Measurements from ENCODE around the gene MPDZ. TPM values are rescaled to one million over a fixed set of nuclear protein-coding genes. Genes with fewer than 3 reads are reported as not detected.

The MPDZ gene
- total RNA-seq, 5 donors from 2014 or later (not counting 1 experiment from before 2014, with no cell fraction given), result 0.26 to 0.92 (median 0.35) TPM; not detected in 2

GRCh38 chr9:13140843-13141592 lies 138.5 kb downstream of the MPDZ start:
- H3K4me1 ChIP-seq (ENCODE audit: control insufficient read depth in 1 of 2, extremely low read depth in 1 of 2, insufficient read depth in 2 of 2, low read length in 2 of 2), result no peaks in the 10 kb centered on the region
- H3K4me3 ChIP-seq (ENCODE audit: control insufficient read depth in 1 of 2, extremely low read depth in 1 of 2, low read length in 1 of 2), result no peak overlapping the region
- Mint-ChIP-seq H3K4me1 (no peaks in the 10 kb centered on the region), H3K4me3 (no peak overlapping the region), H3K27ac (no peak overlapping the region), H3K27me3 (no peaks in the 10 kb centered on the region), H3K36me3 (no peaks in the 10 kb centered on the region), H3K9me3 (peaks cover 2 to 8% (median 6%) of the 10 kb centered on the region in 3 donors)
- H3K27me3 ChIP-seq (replicated peaks in 1 of 2; ENCODE audit: control insufficient read depth in 2 of 2, extremely low read depth in 1 of 2, insufficient read depth in 2 of 2, low read length in 1 of 2), result no peaks in the 10 kb centered on the region
- no peak for ATAC-seq (replicated peaks in 1 of 4)
- no peak for DNase-seq
- WGBS (ENCODE audit: insufficient coverage), result 94% methylated on average over 2 of the region's 5 CpGs
- CTCF ChIA-PET, result no interaction called here
- H3K9me3 ChIP-seq, result no peaks in the 10 kb centered on the region
- no peaks in the 10 kb centered on the region for H3K36me3 ChIP-seq (ENCODE audit: control insufficient read depth in 2 of 2, extremely low read depth in 1 of 2, insufficient read depth in 1 of 2, low read length in 1 of 2)
- POLR2A ChIA-PET, result no interaction called here
- no peak overlapping the region for H3K27ac ChIP-seq (ENCODE audit: low read length)

DNA sequence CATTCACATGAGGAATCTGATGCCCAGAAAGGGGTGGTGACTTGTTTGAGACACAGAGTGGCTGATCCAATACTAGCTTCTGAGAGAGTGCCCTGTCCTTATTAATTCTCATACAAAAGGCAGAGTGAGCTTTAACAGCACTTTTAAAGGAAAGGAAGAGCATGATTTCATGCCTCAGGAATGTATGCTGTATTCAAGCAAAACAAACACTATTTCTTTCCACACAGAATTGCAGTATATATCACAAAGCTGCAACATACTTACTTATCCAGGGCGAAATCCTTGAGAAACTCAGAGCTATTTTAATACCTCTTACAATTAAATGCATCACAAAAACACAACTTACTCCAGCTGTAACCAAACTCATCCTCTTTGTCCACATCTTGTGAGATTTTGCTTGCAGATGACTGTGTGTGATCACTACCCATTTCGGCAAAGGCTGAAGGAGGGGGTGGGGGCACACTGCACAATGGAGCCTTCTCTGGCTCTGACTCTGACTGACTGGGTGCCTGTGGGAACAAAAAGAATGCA lies 139.8 kb downstream of the MPDZ start:
- Histone ChIP-seq H3K36me3 (ENCODE audit: control insufficient read depth in 2 of 2, extremely low read depth in 1 of 2, insufficient read depth in 1 of 2, low read length in 1 of 2) (no peaks in the 10 kb centered on the region), H3K27ac (ENCODE audit: low read length) (no peak overlapping the region), H3K27me3 (replicated peaks in 1 of 2; ENCODE audit: control insufficient read depth in 2 of 2, extremely low read depth in 1 of 2, insufficient read depth in 2 of 2, low read length in 1 of 2) (no peaks in the 10 kb centered on the region), H3K4me3 (ENCODE audit: control insufficient read depth in 1 of 2, extremely low read depth in 1 of 2, low read length in 1 of 2) (no peak overlapping the region), H3K9me3 (no peaks in the 10 kb centered on the region), H3K4me1 (ENCODE audit: control insufficient read depth in 1 of 2, extremely low read depth in 1 of 2, insufficient read depth in 2 of 2, low read length in 2 of 2) (no peaks in the 10 kb centered on the region)
- ChIA-PET CTCF (no interaction called here), POLR2A (no interaction called here)
- H3K9me3 Mint-ChIP-seq, result peaks cover 2 to 16% (median 16%) of the 10 kb centered on the region in 3 donors
- no peak overlapping the region for H3K27ac Mint-ChIP-seq
- ATAC-seq (replicated peaks in 1 of 4), result no peak
- no peaks in the 10 kb centered on the region for H3K36me3 Mint-ChIP-seq
- no peaks in the 10 kb centered on the region for H3K27me3 Mint-ChIP-seq
- no peaks in the 10 kb centered on the region for H3K4me1 Mint-ChIP-seq
- 67% methylated on average over 2 of the region's 2 CpGs for WGBS (ENCODE audit: insufficient coverage)
- no peak for DNase-seq
- H3K4me3 Mint-ChIP-seq, result no peak overlapping the region

DNA sequence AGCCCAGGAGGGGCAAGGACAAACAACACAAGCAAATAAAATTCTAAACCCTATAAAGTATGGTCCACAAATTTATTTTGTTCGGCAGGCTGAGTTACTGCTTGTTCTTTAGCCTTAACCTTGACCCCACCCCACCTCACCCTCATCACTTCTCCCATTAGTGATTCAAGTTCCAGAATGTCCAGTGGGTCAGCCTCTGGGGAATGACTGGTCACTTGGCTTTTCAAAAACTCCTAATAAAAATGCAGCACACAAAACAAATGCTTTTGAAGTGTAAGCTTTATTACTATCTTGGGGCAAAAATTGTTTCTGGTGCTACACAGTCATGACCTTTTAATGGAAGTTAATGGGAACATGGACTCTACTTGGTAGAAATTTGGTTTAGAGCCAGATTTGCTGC lies 142.1 kb downstream of the MPDZ start:
- H3K27me3 ChIP-seq (replicated peaks in 1 of 2; ENCODE audit: control insufficient read depth in 2 of 2, extremely low read depth in 1 of 2, insufficient read depth in 2 of 2, low read length in 1 of 2), result no peaks in the 10 kb centered on the region
- Mint-ChIP-seq H3K27ac (no peak overlapping the region), H3K9me3 (peaks cover 2 to 18% (median 15%) of the 10 kb centered on the region in 3 donors), H3K27me3 (no peaks in the 10 kb centered on the region), H3K36me3 (no peaks in the 10 kb centered on the region), H3K4me3 (no peak overlapping the region), H3K4me1 (no peaks in the 10 kb centered on the region)
- no peak overlapping the region for H3K4me3 ChIP-seq (ENCODE audit: control insufficient read depth in 1 of 2, extremely low read depth in 1 of 2, low read length in 1 of 2)
- ChIA-PET POLR2A (no interaction called here), CTCF (no interaction called here)
- ATAC-seq (replicated peaks in 1 of 4) (no peak), DNase-seq (no peak)
- no peaks in the 10 kb centered on the region for H3K4me1 ChIP-seq (ENCODE audit: control insufficient read depth in 1 of 2, extremely low read depth in 1 of 2, insufficient read depth in 2 of 2, low read length in 2 of 2)
- H3K27ac ChIP-seq (ENCODE audit: low read length), result no peak overlapping the region
- 100% methylated on average over 1 of the region's 1 CpG for WGBS (ENCODE audit: insufficient coverage)
- no peaks in the 10 kb centered on the region for H3K36me3 ChIP-seq (ENCODE audit: control insufficient read depth in 2 of 2, extremely low read depth in 1 of 2, insufficient read depth in 1 of 2, low read length in 1 of 2)
- H3K9me3 ChIP-seq, result no peaks in the 10 kb centered on the region

DNA sequence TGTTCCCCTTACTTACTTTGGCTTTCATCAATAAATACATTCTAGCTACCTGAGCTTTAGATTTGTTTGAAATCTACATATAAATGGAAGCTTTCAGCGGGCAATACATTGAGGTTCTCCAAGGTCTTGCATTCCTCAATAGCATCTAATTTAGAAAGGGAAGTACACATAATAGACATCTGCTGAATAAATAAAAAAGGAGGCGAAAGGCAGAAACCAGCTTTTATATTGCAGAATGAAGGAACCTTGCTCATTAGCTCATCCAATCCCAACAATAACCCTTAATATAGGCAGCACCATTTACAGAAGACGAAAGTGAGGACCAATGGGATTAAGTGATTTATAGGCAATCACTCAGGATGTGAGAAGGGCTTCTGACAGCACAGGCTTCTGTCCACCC lies 147.5 kb downstream of the MPDZ start:
- Mint-ChIP-seq H3K9me3 (peaks cover 5 to 19% (median 14%) of the 10 kb centered on the region in 3 donors), H3K4me3 (no peak overlapping the region), H3K4me1 (no peaks in the 10 kb centered on the region), H3K36me3 (no peaks in the 10 kb centered on the region), H3K27me3 (no peaks in the 10 kb centered on the region), H3K27ac (no peak overlapping the region)
- ChIA-PET CTCF (no interaction called here), POLR2A (no interaction called here)
- WGBS (ENCODE audit: insufficient coverage), result no CpG with 5 or more reads among the region's 3 CpGs
- no peaks in the 10 kb centered on the region for H3K36me3 ChIP-seq (ENCODE audit: control insufficient read depth in 2 of 2, extremely low read depth in 1 of 2, insufficient read depth in 1 of 2, low read length in 1 of 2)
- H3K27me3 ChIP-seq (replicated peaks in 1 of 2; ENCODE audit: control insufficient read depth in 2 of 2, extremely low read depth in 1 of 2, insufficient read depth in 2 of 2, low read length in 1 of 2), result no peaks in the 10 kb centered on the region
- no peak for ATAC-seq (replicated peaks in 1 of 4)
- no peak overlapping the region for H3K27ac ChIP-seq (ENCODE audit: low read length)
- H3K4me3 ChIP-seq (ENCODE audit: control insufficient read depth in 1 of 2, extremely low read depth in 1 of 2, low read length in 1 of 2), result no peak overlapping the region
- no peak for DNase-seq
- H3K4me1 ChIP-seq (ENCODE audit: control insufficient read depth in 1 of 2, extremely low read depth in 1 of 2, insufficient read depth in 2 of 2, low read length in 2 of 2), result no peaks in the 10 kb centered on the region
- H3K9me3 ChIP-seq, result no peaks in the 10 kb centered on the region

DNA sequence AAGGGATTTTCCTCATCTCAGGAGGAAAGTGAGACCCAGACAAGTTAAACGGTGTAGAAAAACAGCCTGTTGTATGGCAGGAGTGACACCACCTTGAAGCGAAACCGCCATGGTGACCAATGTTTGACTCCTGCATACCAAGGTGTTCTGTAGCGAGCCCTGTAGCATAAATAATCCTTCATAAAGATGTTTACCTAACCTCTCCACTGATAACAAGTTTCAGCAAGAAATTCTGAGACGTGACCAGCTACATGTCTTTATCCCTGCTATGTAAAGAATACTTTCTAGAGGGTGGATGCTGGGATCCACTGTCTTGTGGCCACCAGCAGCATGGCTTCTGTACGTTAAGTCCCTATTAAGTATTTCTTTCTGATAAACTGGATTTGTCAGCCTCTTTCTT lies 148.1 kb downstream of the MPDZ start:
- Mint-ChIP-seq H3K4me1 (no peaks in the 10 kb centered on the region), H3K36me3 (no peaks in the 10 kb centered on the region), H3K4me3 (no peak overlapping the region), H3K27ac (no peak overlapping the region), H3K27me3 (no peaks in the 10 kb centered on the region), H3K9me3 (peaks cover 5 to 25% (median 14%) of the 10 kb centered on the region in 3 donors)
- Histone ChIP-seq H3K9me3 (no peaks in the 10 kb centered on the region), H3K4me3 (ENCODE audit: control insufficient read depth in 1 of 2, extremely low read depth in 1 of 2, low read length in 1 of 2) (no peak overlapping the region), H3K27me3 (replicated peaks in 1 of 2; ENCODE audit: control insufficient read depth in 2 of 2, extremely low read depth in 1 of 2, insufficient read depth in 2 of 2, low read length in 1 of 2) (no peaks in the 10 kb centered on the region), H3K27ac (ENCODE audit: low read length) (no peak overlapping the region), H3K36me3 (ENCODE audit: control insufficient read depth in 2 of 2, extremely low read depth in 1 of 2, insufficient read depth in 1 of 2, low read length in 1 of 2) (no peaks in the 10 kb centered on the region), H3K4me1 (ENCODE audit: control insufficient read depth in 1 of 2, extremely low read depth in 1 of 2, insufficient read depth in 2 of 2, low read length in 2 of 2) (no peaks in the 10 kb centered on the region)
- ChIA-PET POLR2A (no interaction called here), CTCF (no interaction called here)
- DNase-seq (no peak), ATAC-seq (replicated peaks in 1 of 4) (no peak)
- WGBS (ENCODE audit: insufficient coverage), result 100% methylated on average over 1 of the region's 6 CpGs

DNA sequence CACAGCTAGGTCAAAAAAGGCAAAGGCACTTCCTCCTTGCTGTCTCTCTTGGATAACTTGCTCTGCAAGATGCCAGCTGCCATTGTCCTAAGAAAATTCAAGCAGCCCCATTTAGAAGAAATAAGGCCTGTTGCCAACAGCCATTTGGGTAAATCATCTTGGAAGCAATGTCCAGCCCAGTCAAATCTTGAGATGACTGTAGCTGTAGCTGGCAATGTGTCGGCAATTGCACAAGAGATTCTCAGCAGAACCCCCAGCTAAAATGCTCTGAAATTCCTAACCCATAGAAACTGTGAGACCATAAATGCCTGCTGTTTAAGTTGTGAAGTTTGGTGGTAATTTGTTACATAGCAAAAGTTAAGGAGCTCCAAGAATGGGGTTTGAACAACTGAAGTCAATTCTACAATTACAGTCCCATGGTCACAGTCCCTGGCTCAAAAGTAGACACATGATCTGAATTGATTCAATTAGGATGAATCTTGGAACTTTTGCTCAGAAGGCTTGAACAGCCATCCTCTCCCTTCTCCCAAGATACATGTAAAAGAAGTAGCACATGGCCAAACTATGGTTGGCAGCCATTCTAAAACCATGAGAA lies 151.1 kb downstream of the MPDZ start:
- ATAC-seq (replicated peaks in 1 of 4) (no peak), DNase-seq (no peak)
- no peaks in the 10 kb centered on the region for H3K27me3 Mint-ChIP-seq
- no peak overlapping the region for H3K27ac Mint-ChIP-seq
- peaks cover 3 to 21% (median 13%) of the 10 kb centered on the region in 3 donors for H3K9me3 Mint-ChIP-seq
- H3K4me3 Mint-ChIP-seq, result no peak overlapping the region
- H3K36me3 Mint-ChIP-seq, result no peaks in the 10 kb centered on the region
- POLR2A ChIA-PET, result no interaction called here
- H3K4me1 ChIP-seq (ENCODE audit: control insufficient read depth in 1 of 2, extremely low read depth in 1 of 2, insufficient read depth in 2 of 2, low read length in 2 of 2), result no peaks in the 10 kb centered on the region
- H3K9me3 ChIP-seq, result no peaks in the 10 kb centered on the region
- H3K27ac ChIP-seq (ENCODE audit: low read length), result no peak overlapping the region
- H3K4me3 ChIP-seq (ENCODE audit: control insufficient read depth in 1 of 2, extremely low read depth in 1 of 2, low read length in 1 of 2), result no peak overlapping the region
- no peaks in the 10 kb centered on the region for H3K36me3 ChIP-seq (ENCODE audit: control insufficient read depth in 2 of 2, extremely low read depth in 1 of 2, insufficient read depth in 1 of 2, low read length in 1 of 2)
- CTCF ChIA-PET, result interaction anchor here in 1 of 2 donors (0.7 kb wide), 1 partner anchor 10 kb away, joined by 3 read pairs; no protein-coding TSS in a partner anchor
- no CpG with 5 or more reads among the region's 1 CpG for WGBS (ENCODE audit: insufficient coverage)
- H3K27me3 ChIP-seq (replicated peaks in 1 of 2; ENCODE audit: control insufficient read depth in 2 of 2, extremely low read depth in 1 of 2, insufficient read depth in 2 of 2, low read length in 1 of 2), result no peaks in the 10 kb centered on the region
- H3K4me1 Mint-ChIP-seq, result no peaks in the 10 kb centered on the region

Measured in T-cell (primary cell).